Neural cell (in vitro differentiated cells): Measurements from ENCODE around the gene EP400.

ENCODE experiments used
- EP300 ChIP-seq: fragments of 450-650 bp; conservative IDR thresholded peaks from 2 replicates; pipeline ENCODE4 v1.6.1; 2014; ENCODE audit warnings: antibody characterized with exemption, mild to moderate bottlenecking, moderate library complexity; ENCODE audit not compliant: poor library complexity, severe bottlenecking
- EZH2 ChIP-seq: fragments of 200-600, 300-800 bp; shearing (Covaris generic), sonication (generic); IDR thresholded peaks from 2 replicates; pipeline ENCODE4 v1.6.1; 2014; ENCODE audit warnings: antibody characterized with exemption, low read length, borderline replicate concordance, mild to moderate bottlenecking; ENCODE audit not compliant: insufficient read depth, poor library complexity, severe bottlenecking
- POLR2AphosphoS5 ChIP-seq: IDR thresholded peaks from 2 replicates; pipeline ENCODE4 v1.6.1; 2012
- TF ChIP-seq, protein P1 (sequence below): IDR thresholded peaks from 2 replicates; pipeline ENCODE4 v1.6.1; 2012; ENCODE audit warnings: borderline replicate concordance

DNA sequence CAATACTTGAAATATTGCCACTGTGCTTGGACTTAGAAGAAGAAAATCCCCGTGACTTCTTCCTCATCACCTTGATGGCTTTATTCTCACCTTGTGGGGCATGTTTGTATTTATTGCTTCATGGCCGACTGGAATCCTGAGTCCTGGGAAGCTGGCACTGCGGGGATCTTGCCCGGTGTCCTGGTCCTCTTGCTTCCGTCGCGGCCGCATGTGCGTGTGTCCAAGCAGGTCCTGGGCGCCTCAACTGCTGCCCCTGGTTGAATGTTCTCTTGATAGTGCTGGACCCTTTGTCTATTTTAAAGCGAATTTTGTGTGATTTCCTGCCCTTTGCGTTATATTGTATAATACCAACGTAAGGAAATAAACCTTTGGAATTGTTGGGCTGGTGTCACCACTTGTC, 27.0 kb upstream of the EP400 start:
- TF ChIP-seq EZH2 (no peak), POLR2AphosphoS5 (no peak), EP300 (no peak)
- TF ChIP-seq, protein P1, sequence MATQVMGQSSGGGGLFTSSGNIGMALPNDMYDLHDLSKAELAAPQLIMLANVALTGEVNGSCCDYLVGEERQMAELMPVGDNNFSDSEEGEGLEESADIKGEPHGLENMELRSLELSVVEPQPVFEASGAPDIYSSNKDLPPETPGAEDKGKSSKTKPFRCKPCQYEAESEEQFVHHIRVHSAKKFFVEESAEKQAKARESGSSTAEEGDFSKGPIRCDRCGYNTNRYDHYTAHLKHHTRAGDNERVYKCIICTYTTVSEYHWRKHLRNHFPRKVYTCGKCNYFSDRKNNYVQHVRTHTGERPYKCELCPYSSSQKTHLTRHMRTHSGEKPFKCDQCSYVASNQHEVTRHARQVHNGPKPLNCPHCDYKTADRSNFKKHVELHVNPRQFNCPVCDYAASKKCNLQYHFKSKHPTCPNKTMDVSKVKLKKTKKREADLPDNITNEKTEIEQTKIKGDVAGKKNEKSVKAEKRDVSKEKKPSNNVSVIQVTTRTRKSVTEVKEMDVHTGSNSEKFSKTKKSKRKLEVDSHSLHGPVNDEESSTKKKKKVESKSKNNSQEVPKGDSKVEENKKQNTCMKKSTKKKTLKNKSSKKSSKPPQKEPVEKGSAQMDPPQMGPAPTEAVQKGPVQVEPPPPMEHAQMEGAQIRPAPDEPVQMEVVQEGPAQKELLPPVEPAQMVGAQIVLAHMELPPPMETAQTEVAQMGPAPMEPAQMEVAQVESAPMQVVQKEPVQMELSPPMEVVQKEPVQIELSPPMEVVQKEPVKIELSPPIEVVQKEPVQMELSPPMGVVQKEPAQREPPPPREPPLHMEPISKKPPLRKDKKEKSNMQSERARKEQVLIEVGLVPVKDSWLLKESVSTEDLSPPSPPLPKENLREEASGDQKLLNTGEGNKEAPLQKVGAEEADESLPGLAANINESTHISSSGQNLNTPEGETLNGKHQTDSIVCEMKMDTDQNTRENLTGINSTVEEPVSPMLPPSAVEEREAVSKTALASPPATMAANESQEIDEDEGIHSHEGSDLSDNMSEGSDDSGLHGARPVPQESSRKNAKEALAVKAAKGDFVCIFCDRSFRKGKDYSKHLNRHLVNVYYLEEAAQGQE, result no peak
